Transverse colon (tissue), 4 donors: Measurements from ENCODE around the gene PPP1R7. TPM values are rescaled to one million over a fixed set of nuclear protein-coding genes. Genes with fewer than 3 reads are reported as not detected.
"Not testable (repeated sequence)": the region's sequence is repeated elsewhere in the genome, so short reads cannot be mapped to it uniquely, and the experiment has no call there.

Experiments
- DNase-seq: peaks from one replicate; pipeline ENCODE4 v3.0.0-alpha.2; 2019
- H3K27ac ChIP-seq, 4 donors: fragments of 200-600 bp; sonication (generic); 2 replicates each; pipeline ENCODE4 v1.5.1; 2016 to 2018; ENCODE audit warnings: inconsistent platforms in 4 of 4
- H3K27me3 ChIP-seq: fragments of 200-600 bp; sonication (generic); 2 replicates; pipeline ENCODE4 v1.5.1; 2017; ENCODE audit warnings: inconsistent platforms
- H3K36me3 ChIP-seq, 4 donors: fragments of 200-600 bp; sonication (generic); 2 replicates each; pipeline ENCODE4 v1.5.1; 2017 to 2019; ENCODE audit warnings: inconsistent platforms in 4 of 4
- H3K4me1 ChIP-seq, 4 donors: fragments of 200-600 bp; sonication (generic); 2 replicates each; pipeline ENCODE4 v1.5.1; 2017 to 2020; ENCODE audit warnings: inconsistent platforms in 4 of 4
- H3K4me3 ChIP-seq, 4 donors: fragments of 200-600 bp; sonication (generic); 1 replicate in 1 of 4; 2 replicates in 3 of 4; pipeline versions ENCODE4 v1.5.1 to v1.6.1; 2017 to 2019; ENCODE audit warnings: inconsistent platforms in 4 of 4
- H3K9me3 ChIP-seq, 2 donors: fragments of 200-600 bp; sonication (generic); 2 replicates each; pipeline ENCODE4 v1.5.1; 2017 to 2019; ENCODE audit warnings: inconsistent platforms in 2 of 2
- CTCF ChIP-seq, 5 experiments: fragments of 200-600 bp in 3 of 5; fragments of 450-650 bp in 2 of 5; sonication (generic) in 3 of 5; IDR thresholded peaks; 1 replicate in 2 of 5; 2 replicates in 3 of 5; pipeline ENCODE4 v1.5.1; 2016 to 2017; ENCODE audit warnings: antibody characterized with exemption in 5 of 5, inconsistent platforms in 3 of 5, mild to moderate bottlenecking in 2 of 5, moderate library complexity in 1 of 5
- EP300 ChIP-seq: sonication (generic); formaldehyde crosslinking; IDR thresholded peaks from one replicate; pipeline ENCODE4 v1.6.1; 2017; ENCODE audit warnings: antibody characterized with exemption, low read depth
- POLR2A ChIP-seq: fragments of 450-650 bp; IDR thresholded peaks from one replicate; pipeline ENCODE4 v1.6.1; 2016; ENCODE audit warnings: antibody characterized with exemption, mild to moderate bottlenecking, moderate library complexity
- POLR2AphosphoS5 ChIP-seq, 3 donors: sonication (generic); formaldehyde crosslinking; IDR thresholded peaks; one replicate each; pipeline ENCODE4 v1.6.1; 2016; ENCODE audit warnings: antibody characterized with exemption in 3 of 3
- WGBS, 2 donors: methylation state at CpG; one replicate each; pipeline ENCODE4 v1.1.5; 2018; ENCODE audit warnings: low coverage in 1 of 2; 5-methylcytosine and 5-hydroxymethylcytosine counted together
- in situ Hi-C, 4 donors: fragments of 200-750 bp; cut with MboI; loops; one replicate each; pipeline versions ENCODE4 v1.15.0 to v1.15.1; 2017; ENCODE audit warnings: low sequenced_read_pairs in 3 of 4, low pct_ligation_motif_present in 1 of 4, low pct_unique_long_range_greater_than_20kb in 1 of 4
- intact Hi-C: fragments of 100-400 bp; cut with DNase I; formaldehyde crosslinking; loops from one replicate; pipeline ENCODE4 v1.15.1; 2023; ENCODE audit warnings: low total_unique reads
- total RNA-seq, 4 donors: library from RNA; depleted of rRNA; stranded (reverse); fragments of >200 nt; gene quantifications; one replicate each; pipeline ENCODE4 v1.1.0, GENCODE V29; 2016

PPP1R7 gene, protein sequence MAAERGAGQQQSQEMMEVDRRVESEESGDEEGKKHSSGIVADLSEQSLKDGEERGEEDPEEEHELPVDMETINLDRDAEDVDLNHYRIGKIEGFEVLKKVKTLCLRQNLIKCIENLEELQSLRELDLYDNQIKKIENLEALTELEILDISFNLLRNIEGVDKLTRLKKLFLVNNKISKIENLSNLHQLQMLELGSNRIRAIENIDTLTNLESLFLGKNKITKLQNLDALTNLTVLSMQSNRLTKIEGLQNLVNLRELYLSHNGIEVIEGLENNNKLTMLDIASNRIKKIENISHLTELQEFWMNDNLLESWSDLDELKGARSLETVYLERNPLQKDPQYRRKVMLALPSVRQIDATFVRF
- 10 to 100 TPM; 10.8 to 84.2 (median 46.5) TPM for total RNA-seq

- Histone ChIP-seq H3K4me1 (peaks cover 8 to 21% (median 20%) of the 10 kb centered on the region in 4 donors), H3K9me3 (no peaks in the 10 kb centered on the region), H3K4me3 (peak within 1 kb of the TSS; percentile 76 to 96 (median 94)), H3K27ac (peak within 1 kb of the TSS; percentile 85 to 93 (median 87)), H3K27me3 (no peaks in the 10 kb centered on the region), H3K36me3 (no peaks in the 10 kb centered on the region)
- in situ Hi-C loops: no loop called here
- WGBS, 2 donors: 1% methylated on average over 65 of the region's 73 CpGs; no CpG with 5 or more reads in 1 of the 2 donors
- intact Hi-C loops: no loop called here
- TF ChIP-seq POLR2AphosphoS5 (IDR thresholded peaks at IDR 0.05) (peak; percentile 64 to 77 (median 74)), POLR2A (peak; percentile 64), CTCF (IDR thresholded peaks at IDR 0.05) (peak in 2 of 5 experiments; percentile 14 to 26), EP300 (no peak)
- peak; percentile 96 for DNase-seq
Measured at GRCh38 chr2:241149925-241150659, at the start of gene PPP1R7. PPP1R7 (plus strand) TSS chr2:241150467; CDS start chr2:241150496, 29 bp downstream.

- H3K36me3 ChIP-seq: peaks cover 0 to 16% (median 4%) of the 10 kb centered on the region in 4 donors
- H3K4me1 ChIP-seq: peaks cover 7 to 38% (median 19%) of the 10 kb centered on the region in 4 donors
- intact Hi-C loops: no loop called here
- H3K27me3 ChIP-seq: no peaks in the 10 kb centered on the region
- peak; percentile 92 for DNase-seq
- H3K9me3 ChIP-seq: no peaks in the 10 kb centered on the region
- peak within 1 kb of the TSS; percentile 87 to 93 (median 90) for H3K27ac ChIP-seq
- H3K4me3 ChIP-seq: peak within 1 kb of the TSS; percentile 67 to 89 (median 78)
- in situ Hi-C loops: no loop called here
- TF ChIP-seq EP300 (no peak), POLR2AphosphoS5 (IDR thresholded peaks at IDR 0.05) (peak; percentile 67 to 87 (median 84)), CTCF (IDR thresholded peaks at IDR 0.05) (no peak), POLR2A (peak; percentile 90)
- 0% methylated on average over 3 to 31 of the region's 56 CpGs for WGBS, 2 donors
Measured at GRCh38 chr2:241102239-241102803, 47.9 kb upstream of the PPP1R7 start, which contains the start of gene MTERF4. MTERF4 (minus strand) TSS chr2:241102287; CDS start chr2:241102273, 14 bp downstream.

GRCh38 chr2:241103176-241103595 lies 47.1 kb upstream of the PPP1R7 start:
- Histone ChIP-seq H3K4me1 (peaks cover 7 to 38% (median 19%) of the 10 kb centered on the region in 4 donors), H3K27ac (peak overlapping the region; percentile 87 to 93 (median 90)), H3K4me3 (peak overlapping the region in 3 of 4 donors; percentile 67 to 82 (median 74)), H3K27me3 (no peaks in the 10 kb centered on the region), H3K9me3 (no peaks in the 10 kb centered on the region), H3K36me3 (peaks cover 0 to 12% (median 4%) of the 10 kb centered on the region in 4 donors)
- no peak for DNase-seq
- TF ChIP-seq EP300: no peak
- TF ChIP-seq POLR2A: no peak
- no peak for TF ChIP-seq POLR2AphosphoS5 (IDR thresholded peaks at IDR 0.05)
- TF ChIP-seq CTCF (IDR thresholded peaks at IDR 0.05): no peak
- 29 to 41% methylated on average over 5 of the region's 5 CpGs for WGBS, 2 donors
- in situ Hi-C loops (no loop called here), intact Hi-C loops (no loop called here)

DNA sequence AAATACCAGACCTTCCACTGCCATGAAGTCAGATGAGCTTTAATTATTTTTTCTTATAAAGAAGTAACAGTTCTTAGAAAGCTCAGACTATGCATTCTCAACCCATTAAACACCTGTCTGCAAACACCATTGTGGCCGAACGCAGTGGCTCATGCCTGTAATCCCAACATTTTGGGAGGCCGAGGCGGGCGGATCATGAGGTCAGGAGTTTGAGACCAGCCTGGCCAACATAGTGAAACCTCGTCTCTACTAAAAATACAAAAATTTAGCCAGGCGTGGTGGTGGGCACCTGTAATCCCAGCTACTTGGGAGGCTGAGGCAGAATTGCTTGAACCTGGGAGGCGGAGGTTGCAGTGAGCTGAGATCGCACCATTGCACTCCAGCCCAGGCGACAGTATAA lies 45.7 kb upstream of the PPP1R7 start:
- intact Hi-C loops, DNase-seq, H3K27me3 ChIP-seq, H3K4me3 ChIP-seq, in situ Hi-C loops, H3K36me3 ChIP-seq, H3K9me3 ChIP-seq, H3K27ac ChIP-seq: not testable (repeated sequence)
- H3K4me1 ChIP-seq: peaks cover 7 to 29% (median 19%) of the 10 kb centered on the region in 4 donors
- WGBS, 2 donors: 97 to 100% methylated on average over 7 to 10 of the region's 10 CpGs
